Tibial artery (tissue), 4 donors: ENCODE data around the gene FSTL5.

Source experiments
- DNase-seq, 2 donors: peaks; one replicate each; pipeline ENCODE4 v3.0.0-alpha.2; 2019
- H3K27ac ChIP-seq, 2 donors: fragments of 200-600 bp; sonication (generic) in 1 of 2; 1 replicate in 1 of 2; 2 replicates in 1 of 2; pipeline ENCODE4 v1.5.1; 2018 to 2019; ENCODE audit warnings: mild to moderate bottlenecking in 1 of 2
- H3K27me3 ChIP-seq, 2 donors: fragments of 200-600 bp; sonication (generic) in 1 of 2; one replicate each; pipeline versions ENCODE4 v1.5.1 to v1.6.0; 2016 to 2019
- H3K36me3 ChIP-seq, 3 donors: fragments of 200-600 bp; sonication (generic) in 2 of 3; one replicate each; pipeline ENCODE4 v1.5.1; 2016 to 2019; ENCODE audit warnings: mild to moderate bottlenecking in 2 of 3
- H3K4me1 ChIP-seq, 4 donors: fragments of 200-600 bp; sonication (generic) in 2 of 4; 1 replicate in 3 of 4; 2 replicates in 1 of 4; pipeline ENCODE4 v1.5.1; 2016 to 2019
- H3K4me3 ChIP-seq, 2 donors: fragments of 200-600 bp; sonication (generic) in 1 of 2; 1 replicate in 1 of 2; 2 replicates in 1 of 2; pipeline ENCODE4 v1.5.1; 2018 to 2019; ENCODE audit warnings: mild to moderate bottlenecking in 2 of 2
- H3K9me3 ChIP-seq, 3 donors: fragments of 200-600 bp; sonication (generic) in 1 of 3; one replicate each; pipeline ENCODE4 v1.5.1; 2016 to 2019
- intact Hi-C: fragments of 100-400 bp; cut with DNase I; formaldehyde crosslinking; loops from one replicate; pipeline ENCODE4 v1.15.0; 2023; ENCODE audit warnings: low total_unique reads
- TF ChIP-seq, protein P1 (sequence below), 2 experiments: fragments of 200-600 bp in 1 of 2; fragments of 450-650 bp in 1 of 2; IDR thresholded peaks; one replicate each; pipeline ENCODE4 v1.5.1; 2017 to 2019; ENCODE audit warnings: antibody characterized with exemption in 2 of 2, mild to moderate bottlenecking in 1 of 2, moderate library complexity in 1 of 2

FSTL5 gene

DNA sequence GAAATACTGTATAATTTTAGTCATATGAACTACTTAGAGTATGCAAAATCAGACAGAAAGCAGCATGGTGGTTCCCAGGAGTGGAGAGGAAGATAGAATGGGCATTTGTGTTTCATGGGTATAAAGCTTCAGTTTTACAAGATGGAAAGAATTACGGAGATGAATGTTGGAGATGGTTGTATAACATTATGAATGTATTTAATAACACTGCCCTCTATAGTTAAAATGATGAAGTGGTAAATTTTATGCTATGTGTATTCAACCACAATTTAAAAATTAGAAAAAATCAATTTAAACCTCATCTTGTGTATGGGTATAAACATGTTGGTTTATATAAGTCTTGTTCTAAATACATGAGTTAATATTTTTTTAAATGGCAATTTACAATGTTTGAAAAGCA lies 521.1 kb downstream of the FSTL5 start:
- Histone ChIP-seq H3K36me3 (no peaks in the 10 kb centered on the region), H3K4me3 (no peak overlapping the region), H3K9me3 (no peaks in the 10 kb centered on the region), H3K27me3 (no peaks in the 10 kb centered on the region), H3K4me1 (no peaks in the 10 kb centered on the region), H3K27ac (no peak overlapping the region)
- no peak for DNase-seq
- intact Hi-C loops, result no loop called here
- TF ChIP-seq, protein P1, sequence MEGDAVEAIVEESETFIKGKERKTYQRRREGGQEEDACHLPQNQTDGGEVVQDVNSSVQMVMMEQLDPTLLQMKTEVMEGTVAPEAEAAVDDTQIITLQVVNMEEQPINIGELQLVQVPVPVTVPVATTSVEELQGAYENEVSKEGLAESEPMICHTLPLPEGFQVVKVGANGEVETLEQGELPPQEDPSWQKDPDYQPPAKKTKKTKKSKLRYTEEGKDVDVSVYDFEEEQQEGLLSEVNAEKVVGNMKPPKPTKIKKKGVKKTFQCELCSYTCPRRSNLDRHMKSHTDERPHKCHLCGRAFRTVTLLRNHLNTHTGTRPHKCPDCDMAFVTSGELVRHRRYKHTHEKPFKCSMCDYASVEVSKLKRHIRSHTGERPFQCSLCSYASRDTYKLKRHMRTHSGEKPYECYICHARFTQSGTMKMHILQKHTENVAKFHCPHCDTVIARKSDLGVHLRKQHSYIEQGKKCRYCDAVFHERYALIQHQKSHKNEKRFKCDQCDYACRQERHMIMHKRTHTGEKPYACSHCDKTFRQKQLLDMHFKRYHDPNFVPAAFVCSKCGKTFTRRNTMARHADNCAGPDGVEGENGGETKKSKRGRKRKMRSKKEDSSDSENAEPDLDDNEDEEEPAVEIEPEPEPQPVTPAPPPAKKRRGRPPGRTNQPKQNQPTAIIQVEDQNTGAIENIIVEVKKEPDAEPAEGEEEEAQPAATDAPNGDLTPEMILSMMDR (IDR thresholded peaks at IDR 0.05), result no peak

DNA sequence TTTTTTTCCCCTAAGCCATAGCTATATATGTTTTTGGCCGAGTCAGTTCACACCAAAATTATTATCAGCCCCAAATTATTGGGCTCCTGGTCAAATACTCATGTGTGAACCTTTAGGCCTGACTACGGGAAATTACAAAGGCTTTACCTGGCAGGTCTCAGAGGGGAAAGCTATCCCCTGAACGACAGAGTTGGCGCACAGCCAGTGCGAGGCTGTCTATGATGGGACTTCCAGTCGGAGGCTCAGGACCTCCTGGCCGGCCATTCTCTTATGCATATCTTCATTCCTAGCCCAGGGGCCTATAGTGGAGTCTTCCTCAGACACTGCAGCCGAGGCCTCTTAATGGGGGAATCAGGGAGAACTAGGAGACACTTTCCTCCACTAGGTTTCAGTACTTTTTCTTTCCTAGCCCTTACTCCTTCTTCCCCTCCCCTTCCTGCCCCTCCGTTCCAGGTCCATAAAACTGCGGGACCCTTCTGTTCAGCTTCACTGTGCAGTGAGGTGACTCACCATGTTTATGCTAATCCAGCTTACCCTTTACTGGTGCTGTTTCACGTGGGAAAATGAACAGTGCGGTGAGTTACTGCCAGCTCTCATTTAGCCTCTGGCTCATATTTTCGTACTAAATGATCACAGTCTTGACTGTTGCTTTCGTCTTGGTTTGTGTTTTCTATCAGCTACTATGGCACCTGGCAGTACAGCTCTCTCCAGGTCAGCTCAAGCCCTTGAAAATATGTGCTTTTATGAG lies 533.9 kb downstream of the FSTL5 start:
- Histone ChIP-seq H3K4me1 (no peaks in the 10 kb centered on the region), H3K4me3 (no peak overlapping the region), H3K27ac (no peak overlapping the region), H3K9me3 (no peaks in the 10 kb centered on the region), H3K27me3 (no peaks in the 10 kb centered on the region), H3K36me3 (no peaks in the 10 kb centered on the region)
- no peak for DNase-seq
- TF ChIP-seq, protein P1 (IDR thresholded peaks at IDR 0.05), result no peak
- intact Hi-C loops, result no loop called here

DNA sequence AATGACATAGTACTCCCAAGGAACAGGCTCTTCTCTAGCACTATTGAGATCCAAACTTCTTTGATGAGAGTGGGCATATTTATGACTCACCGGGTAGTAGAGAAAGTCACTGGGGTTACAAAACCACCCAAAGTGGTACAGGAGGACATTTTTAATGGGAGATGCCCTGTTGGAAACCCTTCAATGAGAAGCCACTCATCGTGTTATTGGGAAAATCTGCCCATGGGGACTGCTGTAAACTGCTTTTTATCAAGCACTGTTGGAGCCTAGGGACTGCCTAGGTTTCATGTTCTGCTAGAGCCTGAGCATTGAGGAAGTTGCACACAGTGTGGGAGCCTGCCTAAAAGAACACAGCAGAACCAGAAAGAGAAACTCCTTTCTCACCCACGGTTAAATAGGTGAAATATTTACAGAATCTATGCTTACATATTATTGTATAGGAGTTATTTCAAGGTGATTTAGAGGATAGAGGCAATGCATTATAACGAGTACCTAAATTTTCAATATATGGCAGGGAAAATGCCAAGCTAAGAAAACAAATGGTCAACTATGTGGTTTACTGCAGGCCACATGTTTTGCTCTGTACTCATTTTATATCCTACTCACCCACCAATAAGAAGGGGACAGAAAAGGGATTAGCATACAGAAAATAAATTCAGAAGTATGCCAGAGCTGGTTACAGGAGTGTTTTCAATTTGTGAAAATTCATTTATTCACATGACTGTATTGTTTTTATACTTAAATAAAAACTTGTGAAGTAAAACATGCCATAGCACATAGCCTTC lies 559.1 kb downstream of the FSTL5 start:
- TF ChIP-seq, protein P1 (IDR thresholded peaks at IDR 0.05), result no peak
- Histone ChIP-seq H3K27ac (no peak overlapping the region), H3K27me3 (no peaks in the 10 kb centered on the region), H3K4me3 (no peak overlapping the region), H3K36me3 (no peaks in the 10 kb centered on the region), H3K4me1 (no peaks in the 10 kb centered on the region), H3K9me3 (no peaks in the 10 kb centered on the region)
- intact Hi-C loops, result no loop called here
- no peak for DNase-seq

DNA sequence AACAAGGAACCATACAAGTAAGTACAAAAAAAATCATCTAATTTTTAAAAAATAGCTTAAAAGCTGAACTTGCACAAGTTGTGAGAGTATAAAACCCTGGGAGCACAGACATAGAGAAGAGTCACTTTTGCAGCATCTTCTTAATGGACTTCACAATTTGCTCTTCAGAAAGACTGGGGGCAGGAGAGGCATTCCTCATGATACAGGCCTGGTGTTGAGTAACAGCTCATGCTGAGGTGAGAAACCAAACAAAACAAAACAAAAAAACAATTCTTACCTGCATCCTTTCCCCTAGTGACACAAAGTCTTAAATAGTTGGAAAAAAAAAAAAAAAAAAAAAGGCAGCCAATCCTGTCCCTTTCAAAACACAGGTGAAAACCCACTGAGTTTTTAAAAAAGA lies 562.8 kb downstream of the FSTL5 start:
- Histone ChIP-seq H3K27me3 (no peaks in the 10 kb centered on the region), H3K9me3 (no peaks in the 10 kb centered on the region), H3K4me3 (no peak overlapping the region), H3K4me1 (no peaks in the 10 kb centered on the region), H3K36me3 (no peaks in the 10 kb centered on the region), H3K27ac (no peak overlapping the region)
- TF ChIP-seq, protein P1 (IDR thresholded peaks at IDR 0.05), result no peak
- no peak for DNase-seq
- intact Hi-C loops, result no loop called here

DNA sequence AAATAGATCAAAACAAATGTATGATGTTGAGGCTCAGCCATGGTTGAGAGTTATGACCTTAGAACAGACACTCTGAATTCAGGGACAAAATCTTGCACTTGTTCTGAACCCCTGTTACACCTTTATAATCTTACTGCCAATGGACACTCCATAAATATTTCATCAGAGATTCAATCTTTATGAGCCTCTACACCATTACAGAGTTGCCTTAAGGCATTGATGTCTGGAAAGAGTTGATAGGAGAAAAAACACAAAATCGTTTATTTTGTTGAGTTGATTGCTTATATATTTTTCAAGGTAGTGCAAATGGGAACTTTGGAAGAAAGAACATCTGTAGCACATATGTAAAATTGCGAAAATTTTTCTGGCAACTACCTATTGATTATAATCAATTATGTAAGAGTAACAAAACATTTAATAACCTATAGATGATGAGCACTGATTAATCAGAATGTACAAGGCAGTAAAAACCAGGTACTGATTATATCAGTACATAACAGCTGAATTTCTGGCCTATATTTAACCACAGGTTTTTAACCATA lies 568.5 kb downstream of the FSTL5 start:
- H3K36me3 ChIP-seq, result no peaks in the 10 kb centered on the region
- intact Hi-C loops, result no loop called here
- DNase-seq, result no peak

More for the DNA sequence above, 568.5 kb downstream of the FSTL5 start:
- no peaks in the 10 kb centered on the region for H3K4me1 ChIP-seq
- H3K27ac ChIP-seq, result no peak overlapping the region
- H3K4me3 ChIP-seq, result no peak overlapping the region
- no peaks in the 10 kb centered on the region for H3K9me3 ChIP-seq
- no peaks in the 10 kb centered on the region for H3K27me3 ChIP-seq
- TF ChIP-seq, protein P1 (IDR thresholded peaks at IDR 0.05), result no peak
